HCEC 1CT (cell line): ENCODE measurements around the gene CPNE4.
"Not testable (repeated sequence)": the region's sequence is repeated elsewhere in the genome, so short reads cannot be mapped to it uniquely, and the experiment has no call there.

Experiments
- DNase-seq: peaks from one replicate; pipeline ENCODE4 v3.0.0-alpha.2; 2017

CPNE4 gene

DNA sequence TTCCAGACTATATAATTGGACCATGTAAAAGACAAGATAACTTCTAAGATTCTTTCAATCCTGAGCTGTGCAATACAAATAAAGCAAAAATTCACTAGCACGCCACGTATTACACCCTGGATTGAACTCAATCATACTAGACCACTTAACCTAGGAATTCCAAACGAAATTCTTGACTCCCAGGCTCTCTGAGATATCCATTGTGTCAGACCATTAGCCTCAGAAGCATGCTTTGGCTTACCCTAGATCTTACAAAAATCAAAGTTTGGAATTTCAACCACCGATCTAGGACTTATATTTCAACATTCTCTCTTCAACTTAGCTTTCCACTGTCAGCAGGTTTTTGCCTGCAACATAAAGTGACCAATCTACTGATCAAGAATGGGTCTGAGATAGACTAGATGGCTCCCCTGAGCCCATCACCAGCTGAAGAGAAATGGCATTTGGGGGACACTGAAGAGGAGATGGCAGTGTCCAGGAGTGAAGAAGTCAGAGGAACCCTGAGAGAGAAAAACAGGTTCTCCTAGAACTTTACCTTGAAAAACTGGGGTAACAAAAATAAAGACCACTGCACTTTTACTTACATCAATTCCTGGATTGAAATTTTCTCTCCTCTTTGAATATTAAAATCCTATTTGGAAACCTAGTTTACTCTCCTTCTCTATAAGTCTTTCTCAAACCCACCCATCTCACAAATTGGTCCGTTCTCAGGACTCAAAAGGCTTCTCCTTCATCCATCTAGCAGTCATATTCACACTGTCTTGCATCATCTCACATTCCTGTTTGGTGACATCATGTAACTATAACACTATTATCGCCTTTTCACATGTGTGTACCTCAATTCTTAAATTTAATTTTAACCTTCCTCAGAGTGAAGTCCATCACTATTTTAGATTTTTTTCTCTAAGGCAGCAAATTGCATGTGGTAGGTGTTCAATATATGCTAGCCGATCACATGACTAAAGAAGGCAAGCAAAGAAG is 18.5 kb downstream of the CPNE4 start:
- peak; percentile 36 for DNase-seq

GRCh38 chr3:132014105-132014504 is 20.7 kb downstream of the CPNE4 start:
- no peak for DNase-seq

- DNase-seq: no peak
Observed at GRCh38 chr3:132009241-132009640, 25.6 kb downstream of the CPNE4 start.

DNA sequence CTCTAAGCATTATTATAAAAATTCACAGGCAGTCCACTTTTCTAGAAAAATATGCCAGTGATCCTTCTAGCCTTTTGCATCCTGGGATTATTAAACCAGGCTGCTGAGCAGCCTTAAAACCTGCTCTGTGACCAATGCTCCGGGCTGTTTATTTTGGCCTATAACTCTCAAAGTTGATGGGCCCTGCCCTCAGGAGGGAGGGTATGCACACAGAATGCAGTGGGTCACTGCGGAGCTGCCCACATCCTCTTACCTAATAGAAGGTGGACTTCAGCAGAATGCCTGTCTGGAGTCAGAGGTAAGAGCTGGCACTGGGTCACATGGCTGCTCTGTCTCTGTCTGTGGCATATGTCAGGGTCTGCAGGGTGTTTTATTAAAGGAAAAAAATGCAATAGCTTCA is 26.0 kb downstream of the CPNE4 start:
- DNase-seq: no peak

GRCh38 chr3:132007617-132008016 is 27.2 kb downstream of the CPNE4 start:
- no peak for DNase-seq

GRCh38 chr3:132006605-132007204 is 28.1 kb downstream of the CPNE4 start:
- peak; percentile 58 for DNase-seq

DNA sequence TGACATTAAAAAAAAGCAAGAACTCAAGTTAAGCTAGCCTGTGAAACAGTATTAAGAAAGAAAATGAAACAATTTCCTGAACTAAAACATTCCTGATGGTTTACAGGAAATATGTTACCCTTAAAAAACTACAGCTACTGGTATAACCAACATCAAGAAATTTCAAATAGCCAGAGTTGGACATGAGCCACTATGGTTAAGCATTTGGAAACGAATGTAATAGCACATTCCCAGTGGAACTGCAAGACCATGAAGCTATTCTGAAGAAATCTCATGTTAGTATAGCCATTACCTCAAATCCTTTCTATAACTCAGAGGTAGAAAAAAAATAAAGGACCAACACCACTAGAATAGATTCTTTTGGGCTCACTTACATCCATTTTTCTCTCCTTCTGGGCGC is 30.2 kb downstream of the CPNE4 start:
- DNase-seq: peak; percentile 41

GRCh38 chr3:132003685-132004084 is 31.1 kb downstream of the CPNE4 start:
- DNase-seq: no peak

DNA sequence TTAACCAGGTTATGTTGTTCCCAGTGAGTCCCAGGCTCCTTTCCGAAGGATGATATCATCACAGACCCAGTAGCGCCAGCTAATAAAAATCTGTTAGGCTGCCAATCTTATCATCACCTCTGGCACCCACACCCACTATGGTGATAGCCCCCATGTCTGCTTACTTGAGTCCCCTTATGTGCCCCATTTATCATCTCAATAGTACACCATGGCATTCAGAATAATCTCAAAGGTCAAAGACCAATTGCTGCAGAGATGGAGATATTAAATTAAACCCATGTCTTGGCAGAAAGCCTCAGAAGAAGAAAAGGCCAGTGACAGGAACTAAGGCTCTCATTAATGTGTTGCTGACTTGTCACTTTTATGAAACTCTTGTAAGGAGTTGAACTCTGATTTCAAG is 32.8 kb downstream of the CPNE4 start:
- no peak for DNase-seq

DNA sequence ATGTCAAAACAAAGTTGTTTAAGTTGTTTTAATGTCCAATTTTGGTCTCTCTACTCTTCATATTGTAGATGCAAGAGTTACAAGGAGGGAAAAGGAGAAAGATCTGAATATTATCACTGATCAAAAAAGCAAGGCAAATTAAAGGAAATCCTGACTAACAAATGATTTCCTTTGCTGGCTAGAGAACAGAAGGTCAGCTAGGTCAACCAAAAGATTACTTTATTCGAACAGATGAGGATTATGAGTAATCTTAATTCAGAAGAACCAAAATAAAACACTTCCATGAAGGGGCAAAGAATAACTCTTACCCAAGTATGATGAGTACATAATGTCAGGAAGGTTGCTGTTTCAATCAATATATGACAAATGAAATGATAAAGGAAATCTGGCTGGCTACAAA is 33.8 kb downstream of the CPNE4 start:
- DNase-seq: peak; percentile 35

- DNase-seq: no peak
Observed at GRCh38 chr3:131998027-131998426, 36.8 kb downstream of the CPNE4 start.

DNA sequence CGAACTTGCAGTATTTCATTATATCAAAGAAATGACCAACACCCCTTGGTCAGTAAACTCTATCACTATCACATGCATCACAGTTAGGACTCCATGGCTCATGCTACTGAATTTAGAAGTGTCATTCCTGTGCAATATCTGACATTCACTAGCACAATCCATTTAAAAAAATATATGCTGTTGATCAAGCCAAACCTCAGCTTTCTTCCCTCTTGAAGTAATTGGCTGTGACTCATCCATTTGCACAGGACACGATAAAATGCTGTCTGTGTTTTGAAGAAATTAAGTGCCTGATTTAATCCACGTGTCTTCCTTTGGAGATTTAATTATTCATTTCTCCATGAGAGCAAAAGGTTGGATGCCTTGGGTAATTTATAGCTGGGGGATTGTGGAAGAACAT is 38.9 kb downstream of the CPNE4 start:
- peak; percentile 28 for DNase-seq

DNA sequence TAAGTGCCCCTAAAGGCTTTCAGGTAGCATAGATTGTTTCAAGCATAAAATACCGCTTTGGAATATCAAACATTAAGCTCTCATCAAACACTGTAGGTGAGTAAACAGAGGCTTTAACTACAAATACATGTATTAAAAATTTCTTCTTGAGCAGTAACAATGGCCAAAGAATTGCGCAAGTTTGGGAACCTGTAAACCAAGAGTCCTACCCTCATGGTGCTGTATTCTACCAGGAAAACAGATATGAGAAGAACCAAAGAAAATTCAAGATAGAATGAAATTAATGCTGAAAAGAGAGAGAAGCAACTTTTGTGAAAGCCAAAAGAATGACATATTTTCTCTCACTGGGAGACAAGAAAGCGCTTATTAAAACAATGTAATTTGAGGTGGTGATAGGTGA is 45.5 kb downstream of the CPNE4 start:
- DNase-seq: no peak

GRCh38 chr3:131988209-131988608 is 46.6 kb downstream of the CPNE4 start:
- DNase-seq: no peak

DNA sequence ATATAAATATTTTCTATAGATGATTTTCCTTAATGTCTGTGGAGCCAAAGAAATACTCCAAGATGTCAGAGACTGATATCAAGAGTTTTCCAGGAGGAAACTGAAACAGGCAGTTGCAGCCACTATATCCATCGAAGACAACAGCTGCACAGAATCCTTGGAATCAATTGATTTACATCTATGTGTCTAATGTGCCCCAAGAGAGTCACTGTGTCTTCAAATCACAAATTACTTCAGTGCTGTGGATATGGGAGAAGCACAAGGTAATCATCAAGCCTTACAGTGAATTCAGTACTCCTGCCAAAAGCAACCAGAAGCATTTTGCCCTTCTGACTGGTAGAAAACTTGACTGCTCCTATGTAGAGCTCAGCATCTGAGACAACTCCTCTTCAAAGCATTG is 51.1 kb downstream of the CPNE4 start:
- DNase-seq: no peak

DNA sequence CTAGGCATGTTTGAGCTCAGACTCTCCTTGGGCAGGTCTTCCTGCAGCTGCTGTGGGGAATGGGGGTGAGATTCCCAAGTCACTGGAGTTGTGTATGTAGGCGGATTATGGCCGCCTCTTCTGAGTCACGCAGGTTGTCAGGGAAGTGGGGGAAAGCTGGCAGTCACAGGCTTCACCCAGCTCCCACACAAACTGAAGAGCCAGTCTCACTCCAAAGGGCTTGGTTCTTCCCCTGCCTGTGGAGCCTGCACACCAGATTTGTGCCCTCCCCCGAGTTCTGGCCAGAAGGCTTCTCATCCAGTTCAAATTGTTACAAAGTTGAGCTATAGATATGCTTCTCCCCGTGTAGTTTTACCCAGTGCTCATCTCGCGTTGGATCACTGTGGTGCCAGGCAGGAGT is 53.5 kb downstream of the CPNE4 start:
- no peak for DNase-seq

DNA sequence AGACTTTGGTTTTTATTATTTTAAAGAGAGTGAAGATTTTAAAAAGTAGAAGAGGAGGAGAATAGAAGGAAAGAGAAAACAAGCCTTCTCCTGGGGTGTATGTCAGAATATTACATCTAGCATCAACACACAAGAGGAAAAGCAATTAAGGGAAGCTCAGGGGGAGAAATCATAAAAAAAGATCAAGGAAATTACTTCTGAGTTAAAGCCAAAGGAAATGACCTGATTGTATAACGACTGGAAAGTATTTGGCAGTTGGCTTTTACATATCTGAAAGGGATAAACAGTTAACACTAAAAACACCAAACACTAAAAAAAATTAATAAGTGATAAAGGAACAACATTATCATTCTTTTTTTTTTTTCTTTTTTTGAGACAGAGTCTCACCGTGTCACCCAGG is 58.4 kb downstream of the CPNE4 start:
- no peak for DNase-seq

- no peak for DNase-seq
Observed at GRCh38 chr3:131975047-131975446, 59.8 kb downstream of the CPNE4 start.

GRCh38 chr3:131973731-131974130 is 61.1 kb downstream of the CPNE4 start:
- no peak for DNase-seq

DNA sequence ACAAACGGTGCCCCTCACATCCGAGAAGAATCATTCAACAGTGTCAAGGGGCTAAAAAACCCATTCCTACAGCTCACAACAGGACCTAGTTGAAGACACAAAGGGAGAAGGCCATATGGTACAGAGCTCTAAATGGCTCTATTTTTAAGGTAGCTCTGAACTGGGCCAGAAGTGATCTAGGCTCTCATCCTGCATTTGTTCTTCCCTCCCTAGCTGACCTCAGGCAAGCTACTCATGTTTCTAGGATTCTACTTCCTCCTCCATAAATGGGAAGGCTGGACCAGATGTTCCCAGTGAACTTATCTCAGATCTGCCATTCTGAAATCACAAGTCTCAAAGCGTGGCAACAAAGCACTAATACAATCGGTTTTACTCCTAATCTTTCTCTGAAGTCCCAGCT is 62.3 kb downstream of the CPNE4 start:
- DNase-seq: peak; percentile 30

DNA sequence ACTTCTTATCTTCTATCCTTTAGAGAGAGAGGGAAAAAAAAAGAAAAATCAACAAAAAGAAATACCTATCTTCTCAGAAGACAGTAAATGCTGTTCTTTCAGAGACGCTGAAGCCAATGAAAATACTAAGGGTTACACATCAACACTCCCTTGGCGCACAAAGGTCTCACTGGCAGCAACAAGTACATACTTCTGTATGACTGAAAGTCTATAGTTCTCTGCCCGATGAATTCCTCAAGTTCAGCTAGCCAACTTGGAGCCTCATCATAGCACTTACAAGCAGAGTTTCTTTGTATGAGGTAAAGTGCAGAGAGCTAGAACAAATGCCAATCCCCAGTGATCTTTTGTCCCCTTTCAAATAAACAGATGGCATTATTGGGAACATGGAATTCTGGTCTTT is 62.7 kb downstream of the CPNE4 start:
- no peak for DNase-seq

- not testable (repeated sequence) for DNase-seq
Observed at GRCh38 chr3:131963442-131963841, 71.4 kb downstream of the CPNE4 start.

DNA sequence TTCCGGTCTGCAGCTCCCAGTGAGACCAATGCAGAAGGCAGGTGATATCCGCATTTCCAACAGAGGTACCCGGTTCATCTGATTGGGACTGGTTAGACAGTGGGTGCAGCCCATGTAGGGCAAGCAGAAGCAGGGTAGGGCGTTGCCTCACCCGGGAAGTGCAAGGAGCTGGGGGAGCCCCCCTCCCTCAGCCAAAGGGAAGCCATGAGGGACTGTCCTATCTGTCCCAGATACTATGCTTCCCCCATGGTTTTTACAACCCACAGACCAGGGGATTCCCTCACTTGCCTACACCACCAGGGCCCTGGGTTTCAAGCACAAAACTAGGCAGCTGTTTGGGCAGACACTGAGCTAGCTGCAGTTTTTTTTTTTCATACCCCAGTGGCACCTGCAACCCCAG is 71.8 kb downstream of the CPNE4 start:
- no peak for DNase-seq

GRCh38 chr3:131960324-131960723 is 74.5 kb downstream of the CPNE4 start:
- peak; percentile 78 for DNase-seq
